H1 (cell line): Measurements from ENCODE around the gene DEGS2. TPM values are rescaled to one million over a fixed set of nuclear protein-coding genes. Genes with fewer than 3 reads are reported as not detected.

Experiments used
- JUN ChIP-seq: IDR thresholded peaks from 2 replicates; pipeline ENCODE4 v1.6.1; 2011; ENCODE audit warnings: low read depth, mild to moderate bottlenecking, improper control_type of control experiment, low read length
- KDM1A ChIP-seq: fragments of 200-600, 300-600 bp; sonication (generic); IDR thresholded peaks from 2 replicates; pipeline ENCODE4 v1.7.1; 2016; ENCODE audit warnings: mild to moderate bottlenecking, low read length, borderline replicate concordance
- SIN3A ChIP-seq, 2 experiments: IDR thresholded peaks in 1 of 2; conservative IDR thresholded peaks in 1 of 2; 2 replicates each; pipeline ENCODE4 v1.6.1; 2011 to 2012; ENCODE audit warnings: low read length in 2 of 2, improper control_type of control experiment in 1 of 2, low read depth in 1 of 2, mild to moderate bottlenecking in 1 of 2
- polyA plus RNA-seq, 7 experiments: library from polyadenylated mRNA; depleted of rRNA in 3 of 7; stranded (reverse) in 5 of 7; unstranded in 2 of 7; fragments of >200 nt in 5 of 7; fragments of 200-250 nt in 2 of 7; gene quantifications; 1 replicate in 5 of 7; 2 replicates in 1 of 7; 4 replicates in 1 of 7; pipeline versions ENCODE4 v1.2.1 to v1.2.3, GENCODE V29; 2011 to 2013; ENCODE audit warnings: missing spikeins in 2 of 7, mixed read lengths in 2 of 7
- total RNA-seq: library from RNA; stranded (reverse); fragmentation: NEBNext Ultra II Directional; extraction: Animal tissue kit (Norgen Biotek cat#: 25700); gene quantifications from 2 replicates; pipeline ENCODE4 v1.2.1, GENCODE V29; 2021
- TF ChIP-seq, protein P1 (sequence below), 3 experiments: IDR thresholded peaks; 1 replicate in 2 of 3; 2 replicates in 1 of 3; pipeline versions ENCODE4 v1.5.1 to v1.6.1; 2011; ENCODE audit warnings: low read length in 3 of 3, mild to moderate bottlenecking in 3 of 3, inconsistent platforms in 2 of 3, low read depth in 1 of 3, moderate library complexity in 1 of 3; ENCODE audit not compliant: insufficient read depth in 1 of 3; ENCODE audit errors: control extremely low read depth in 1 of 3

Gene DEGS2
- total and polyA plus RNA-seq, 2 of the 8 experiments (the other 6 are each of a cell fraction or from before 2014, with no cell fraction given): 0.61 to 0.82 TPM

DNA sequence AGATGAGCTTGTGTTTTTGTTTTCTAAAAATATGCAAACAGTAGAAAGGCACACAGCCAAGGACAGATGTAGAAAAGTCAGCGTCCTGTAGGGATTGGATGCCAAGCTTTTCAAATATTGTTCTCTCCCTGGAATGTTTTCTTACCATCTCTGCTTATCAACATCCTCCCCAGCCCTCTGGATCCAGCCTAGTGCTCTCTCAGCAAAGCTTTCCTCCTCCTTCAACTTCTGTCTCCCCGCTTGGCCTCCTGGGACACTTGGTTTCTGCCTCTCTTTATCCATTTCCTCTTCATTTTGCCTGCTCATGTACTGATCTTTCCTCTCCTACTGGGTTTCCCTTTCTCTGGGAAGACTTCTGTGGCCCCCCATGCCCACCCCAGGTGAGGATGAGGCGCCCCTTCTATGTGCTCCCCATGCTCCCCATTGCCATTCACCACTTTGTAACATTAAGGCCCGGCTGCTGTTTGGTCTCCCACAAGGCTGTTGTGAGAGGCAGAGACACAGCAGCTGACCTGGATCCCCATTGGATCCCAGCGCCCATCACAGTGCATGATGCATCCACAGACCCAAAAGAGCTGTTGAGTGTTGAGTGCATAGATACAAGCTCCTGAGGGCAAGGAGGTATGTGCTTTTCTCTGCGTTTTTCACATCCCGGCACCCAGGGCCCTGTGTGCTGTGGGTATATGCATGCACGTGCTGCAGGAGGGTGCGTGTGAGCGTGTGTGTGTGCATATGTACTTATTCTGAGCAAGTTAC is 56.0 kb downstream of the DEGS2 start (continued):
- TF ChIP-seq, protein P1, sequence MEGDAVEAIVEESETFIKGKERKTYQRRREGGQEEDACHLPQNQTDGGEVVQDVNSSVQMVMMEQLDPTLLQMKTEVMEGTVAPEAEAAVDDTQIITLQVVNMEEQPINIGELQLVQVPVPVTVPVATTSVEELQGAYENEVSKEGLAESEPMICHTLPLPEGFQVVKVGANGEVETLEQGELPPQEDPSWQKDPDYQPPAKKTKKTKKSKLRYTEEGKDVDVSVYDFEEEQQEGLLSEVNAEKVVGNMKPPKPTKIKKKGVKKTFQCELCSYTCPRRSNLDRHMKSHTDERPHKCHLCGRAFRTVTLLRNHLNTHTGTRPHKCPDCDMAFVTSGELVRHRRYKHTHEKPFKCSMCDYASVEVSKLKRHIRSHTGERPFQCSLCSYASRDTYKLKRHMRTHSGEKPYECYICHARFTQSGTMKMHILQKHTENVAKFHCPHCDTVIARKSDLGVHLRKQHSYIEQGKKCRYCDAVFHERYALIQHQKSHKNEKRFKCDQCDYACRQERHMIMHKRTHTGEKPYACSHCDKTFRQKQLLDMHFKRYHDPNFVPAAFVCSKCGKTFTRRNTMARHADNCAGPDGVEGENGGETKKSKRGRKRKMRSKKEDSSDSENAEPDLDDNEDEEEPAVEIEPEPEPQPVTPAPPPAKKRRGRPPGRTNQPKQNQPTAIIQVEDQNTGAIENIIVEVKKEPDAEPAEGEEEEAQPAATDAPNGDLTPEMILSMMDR (IDR thresholded peaks at IDR 0.05; ENCODE audit: control extremely low read depth in 1 of 3, insufficient read depth in 1 of 3, low read depth in 1 of 3, low read length in 3 of 3): no peak
- TF ChIP-seq KDM1A (no peak), JUN (no peak), SIN3A (conservative IDR thresholded peaks at IDR 0.05 in 1 of 2, IDR thresholded peaks at IDR 0.05 in 1 of 2; ENCODE audit: low read depth in 1 of 2, low read length in 2 of 2) (no peak)
